ENCODE measurements around the gene LTBP3.

Gene LTBP3

DNA sequence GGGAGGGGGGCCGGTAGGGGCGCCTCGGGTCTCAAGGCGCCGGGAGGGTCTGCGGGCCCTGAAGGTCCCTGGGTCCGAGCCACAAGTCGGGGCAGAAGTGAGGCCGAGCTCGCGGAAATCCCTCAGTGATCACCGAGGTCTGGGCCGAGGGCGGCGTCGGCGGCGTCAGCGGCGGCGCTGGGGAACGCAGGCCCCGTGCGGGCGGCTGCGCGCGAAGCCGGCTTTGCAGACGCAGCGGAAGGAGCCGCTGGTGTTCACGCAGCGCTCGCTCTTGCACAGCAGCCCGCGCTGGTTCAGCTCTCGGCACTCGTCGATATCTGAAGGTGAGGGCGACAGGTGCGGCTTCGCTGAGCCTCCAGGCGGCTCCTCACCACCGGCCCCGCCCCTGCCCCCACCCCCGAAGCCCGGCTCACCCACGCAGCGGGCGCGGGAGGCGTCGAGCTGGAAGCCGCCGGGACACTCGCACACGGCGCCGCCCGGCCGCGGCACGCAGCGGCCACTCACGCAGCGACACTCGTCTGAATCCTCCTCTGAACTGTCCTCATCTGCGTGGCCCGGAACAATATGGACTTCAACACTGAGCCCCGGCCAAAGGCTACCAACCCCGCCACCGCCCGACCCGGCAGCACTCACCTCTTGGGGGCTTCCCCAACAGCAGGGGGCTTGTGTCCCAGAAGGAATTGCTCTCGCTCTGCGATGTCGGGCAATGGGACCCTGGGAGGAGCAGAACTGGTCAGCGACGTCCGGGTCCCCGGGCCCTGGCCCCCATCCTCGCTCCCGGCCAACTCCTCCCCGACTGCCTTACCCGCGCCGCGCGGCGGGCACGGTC, 19.0 kb downstream of the LTBP3 start:
- peaks cover 7% of the 10 kb centered on the region; the same call in 1 of the 2 replicates for H3K36me3 ChIP-seq (ENCODE audit: control insufficient read depth, low read length)
- no peaks in the 10 kb centered on the region for H3K9me2 ChIP-seq (replicated peaks; ENCODE audit: control insufficient read depth, low read length)
- no peaks in the 10 kb centered on the region for H3K27me3 ChIP-seq (ENCODE audit: control insufficient read depth, low read length)
- peaks cover 17% of the 10 kb centered on the region for H3K4me1 ChIP-seq (ENCODE audit: control insufficient read depth, low read length)
- H3K79me2 ChIP-seq (ENCODE audit: control insufficient read depth, low read length), result no peaks in the 10 kb centered on the region
- H3K27ac ChIP-seq (ENCODE audit: low read depth, low read length), result no peak overlapping the region
- H3F3A ChIP-seq (ENCODE audit: control insufficient read depth, insufficient read depth), result no peaks in the 10 kb centered on the region; the same call in 1 of the 2 replicates
- H3K4me3 ChIP-seq (ENCODE audit: low read length), result no peak overlapping the region; the same call in 1 of the 2 replicates
- peak overlapping the region; percentile 82; the same call in 1 of the 2 replicates for H3K4me2 ChIP-seq (ENCODE audit: low read length)
- H3K9me3 ChIP-seq (ENCODE audit: control insufficient read depth, insufficient read depth, low read length), result no peaks in the 10 kb centered on the region
- TF ChIP-seq, protein P1, sequence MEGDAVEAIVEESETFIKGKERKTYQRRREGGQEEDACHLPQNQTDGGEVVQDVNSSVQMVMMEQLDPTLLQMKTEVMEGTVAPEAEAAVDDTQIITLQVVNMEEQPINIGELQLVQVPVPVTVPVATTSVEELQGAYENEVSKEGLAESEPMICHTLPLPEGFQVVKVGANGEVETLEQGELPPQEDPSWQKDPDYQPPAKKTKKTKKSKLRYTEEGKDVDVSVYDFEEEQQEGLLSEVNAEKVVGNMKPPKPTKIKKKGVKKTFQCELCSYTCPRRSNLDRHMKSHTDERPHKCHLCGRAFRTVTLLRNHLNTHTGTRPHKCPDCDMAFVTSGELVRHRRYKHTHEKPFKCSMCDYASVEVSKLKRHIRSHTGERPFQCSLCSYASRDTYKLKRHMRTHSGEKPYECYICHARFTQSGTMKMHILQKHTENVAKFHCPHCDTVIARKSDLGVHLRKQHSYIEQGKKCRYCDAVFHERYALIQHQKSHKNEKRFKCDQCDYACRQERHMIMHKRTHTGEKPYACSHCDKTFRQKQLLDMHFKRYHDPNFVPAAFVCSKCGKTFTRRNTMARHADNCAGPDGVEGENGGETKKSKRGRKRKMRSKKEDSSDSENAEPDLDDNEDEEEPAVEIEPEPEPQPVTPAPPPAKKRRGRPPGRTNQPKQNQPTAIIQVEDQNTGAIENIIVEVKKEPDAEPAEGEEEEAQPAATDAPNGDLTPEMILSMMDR (IDR thresholded peaks at IDR 0.05; ENCODE audit: low read depth, low read length, poor library complexity, severe bottlenecking), result no peak
- TF ChIP-seq EZH2phosphoT487 (IDR thresholded peaks at IDR 0.05; ENCODE audit: borderline replicate concordance, low read length), result no peak
- H4K20me1 ChIP-seq (ENCODE audit: control insufficient read depth, insufficient read depth, low read depth, low read length), result no peaks in the 10 kb centered on the region

DNA sequence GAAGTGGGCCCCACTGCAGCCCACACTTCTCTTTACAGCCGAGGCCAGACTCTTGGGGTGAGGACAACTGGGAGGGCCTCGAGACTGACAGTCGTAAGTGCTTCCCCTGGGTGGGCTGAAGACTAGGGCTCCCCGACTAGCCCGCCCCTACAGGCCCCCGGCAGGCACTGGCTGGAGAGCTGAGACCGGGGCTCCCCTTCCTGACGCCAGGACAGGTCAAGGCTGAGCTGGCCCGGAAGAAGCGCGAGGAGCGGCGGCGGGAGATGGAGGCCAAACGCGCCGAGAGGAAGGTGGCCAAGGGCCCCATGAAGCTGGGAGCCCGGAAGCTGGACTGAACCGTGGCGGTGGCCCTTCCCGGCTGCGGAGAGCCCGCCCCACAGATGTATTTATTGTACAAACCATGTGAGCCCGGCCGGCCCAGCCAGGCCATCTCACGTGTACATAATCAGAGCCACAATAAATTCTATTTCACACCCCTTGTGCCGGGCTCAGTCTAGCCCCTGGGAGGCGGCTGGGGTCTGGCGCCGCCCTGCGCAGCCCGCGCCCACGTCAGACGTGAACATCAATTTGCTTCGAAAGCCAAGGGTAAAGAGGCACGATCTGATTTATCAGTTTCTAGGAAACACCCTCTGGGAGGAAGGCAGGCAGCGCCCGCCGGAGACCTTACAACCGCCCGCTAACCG, 19.8 kb downstream of the LTBP3 start:
- H3K27ac ChIP-seq (ENCODE audit: low read depth, low read length), result no peak overlapping the region
- no peaks in the 10 kb centered on the region for H3K79me2 ChIP-seq (ENCODE audit: control insufficient read depth, low read length)

DNA sequence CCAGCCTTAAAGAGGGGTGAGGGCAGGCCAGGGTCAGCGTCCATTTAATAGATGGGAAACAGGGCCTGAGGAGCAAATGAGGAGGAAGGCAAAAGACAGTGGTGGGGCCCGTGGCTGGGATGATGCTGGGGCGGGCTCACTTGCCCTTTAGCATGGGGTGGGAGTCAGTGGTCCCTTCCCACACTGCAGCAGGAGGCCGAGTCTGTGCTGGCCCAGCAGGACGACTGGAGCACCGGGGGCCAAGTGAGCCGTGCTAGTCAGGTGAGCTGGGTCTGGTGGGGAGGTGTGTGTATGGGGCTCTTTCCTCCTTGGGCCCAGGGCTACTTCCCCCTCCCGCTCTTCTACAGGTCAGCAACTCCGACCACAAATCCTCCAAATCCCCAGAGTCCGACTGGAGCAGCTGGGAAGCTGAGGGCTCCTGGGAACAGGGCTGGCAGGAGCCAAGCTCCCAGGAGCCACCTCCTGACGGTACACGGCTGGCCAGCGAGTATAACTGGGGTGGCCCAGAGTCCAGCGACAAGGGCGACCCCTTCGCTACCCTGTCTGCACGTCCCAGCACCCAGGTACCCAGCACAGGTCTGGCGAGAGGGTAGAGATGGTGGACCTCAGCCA, 20.4 kb downstream of the LTBP3 start:
- Histone ChIP-seq H3K27me3 (ENCODE audit: control insufficient read depth, low read length) (no peaks in the 10 kb centered on the region), H3F3A (ENCODE audit: control insufficient read depth, insufficient read depth) (no peaks in the 10 kb centered on the region; the same call in 1 of the 2 replicates), H3K27ac (ENCODE audit: low read depth, low read length) (no peak overlapping the region), H3K79me2 (ENCODE audit: control insufficient read depth, low read length) (no peaks in the 10 kb centered on the region), H3K4me2 (ENCODE audit: low read length) (no peak overlapping the region), H3K4me3 (ENCODE audit: low read length) (no peak overlapping the region), H3K36me3 (ENCODE audit: control insufficient read depth, low read length) (peaks cover 10% of the 10 kb centered on the region), H4K20me1 (ENCODE audit: control insufficient read depth, insufficient read depth, low read depth, low read length) (no peaks in the 10 kb centered on the region), H3K4me1 (ENCODE audit: control insufficient read depth, low read length) (peaks cover 17% of the 10 kb centered on the region), H3K9me3 (ENCODE audit: control insufficient read depth, insufficient read depth, low read length) (no peaks in the 10 kb centered on the region), H3K9me2 (replicated peaks; ENCODE audit: control insufficient read depth, low read length) (no peaks in the 10 kb centered on the region)
- TF ChIP-seq, protein P1 (IDR thresholded peaks at IDR 0.05; ENCODE audit: low read depth, low read length, poor library complexity, severe bottlenecking), result no peak
- TF ChIP-seq EZH2phosphoT487 (IDR thresholded peaks at IDR 0.05; ENCODE audit: borderline replicate concordance, low read length), result no peak

More for the DNA sequence above, 19.8 kb downstream of the LTBP3 start:
- H3K4me1 ChIP-seq (ENCODE audit: control insufficient read depth, low read length), result peaks cover 17% of the 10 kb centered on the region
- no peaks in the 10 kb centered on the region for H4K20me1 ChIP-seq (ENCODE audit: control insufficient read depth, insufficient read depth, low read depth, low read length)
- no peaks in the 10 kb centered on the region; the same call in 1 of the 2 replicates for H3F3A ChIP-seq (ENCODE audit: control insufficient read depth, insufficient read depth)
- no peak overlapping the region for H3K4me2 ChIP-seq (ENCODE audit: low read length)
- H3K9me3 ChIP-seq (ENCODE audit: control insufficient read depth, insufficient read depth, low read length), result no peaks in the 10 kb centered on the region
- H3K36me3 ChIP-seq (ENCODE audit: control insufficient read depth, low read length), result peaks cover 7% of the 10 kb centered on the region; the same call in 1 of the 2 replicates
- no peak overlapping the region for H3K4me3 ChIP-seq (ENCODE audit: low read length)
- no peaks in the 10 kb centered on the region for H3K27me3 ChIP-seq (ENCODE audit: control insufficient read depth, low read length)
- no peak for TF ChIP-seq EZH2phosphoT487 (IDR thresholded peaks at IDR 0.05; ENCODE audit: borderline replicate concordance, low read length)
- TF ChIP-seq, protein P1 (IDR thresholded peaks at IDR 0.05; ENCODE audit: low read depth, low read length, poor library complexity, severe bottlenecking), result no peak
- H3K9me2 ChIP-seq (replicated peaks; ENCODE audit: control insufficient read depth, low read length), result no peaks in the 10 kb centered on the region

Measured in DOHH2 (cell line).